DOHH2 (cell line): ENCODE results near the gene GCN1.

Experiments used
- CTCF ChIP-seq: fragments of 200-600 bp; sonication (generic); IDR thresholded peaks from one replicate; pipeline ENCODE4 v1.5.1; 2014; ENCODE audit warnings: antibody characterized with exemption, mild to moderate bottlenecking, low read depth, low read length; ENCODE audit not compliant: poor library complexity, severe bottlenecking
- EZH2phosphoT487 ChIP-seq: fragments of 200-600 bp; sonication (generic); IDR thresholded peaks from 2 replicates; pipeline ENCODE4 v1.6.1; 2017; ENCODE audit warnings: borderline replicate concordance, mild to moderate bottlenecking, antibody characterized with exemption, low read length, moderate library complexity, mixed read lengths

DNA sequence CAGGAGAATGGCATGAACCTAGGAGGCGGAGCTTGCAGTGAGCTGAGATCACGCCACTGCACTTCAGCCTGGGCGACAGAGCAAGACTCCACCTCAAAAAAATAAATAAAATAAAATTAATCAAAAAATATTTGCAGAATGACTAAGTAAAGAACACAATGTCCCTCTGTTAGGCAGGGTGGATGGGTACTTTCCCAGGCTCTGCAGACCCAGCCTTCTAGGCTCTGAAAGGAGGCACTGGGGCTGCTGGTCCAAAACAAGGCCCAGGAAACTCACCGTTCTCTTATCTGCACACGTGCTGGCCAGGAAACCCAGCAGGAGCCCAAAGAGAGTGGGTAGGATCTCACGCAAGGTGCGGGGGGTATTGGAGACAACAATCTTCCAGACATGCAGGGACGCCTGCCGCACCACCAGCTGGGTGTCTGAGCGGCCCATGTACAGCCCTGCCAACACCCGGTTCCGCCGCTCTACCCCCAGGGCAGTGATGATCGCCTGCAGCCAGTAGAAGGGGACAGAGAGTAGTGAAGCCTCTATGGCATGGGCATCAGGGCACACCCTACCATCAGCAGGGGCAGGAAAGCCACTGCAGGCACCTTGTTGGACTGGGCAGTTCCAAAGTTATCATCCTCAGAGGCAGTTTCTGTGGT, 52.2 kb downstream of the GCN1 start:
- no peak for TF ChIP-seq CTCF
- TF ChIP-seq EZH2phosphoT487: no peak
